NCI-H524 treated with DMSO at 0.1 percent for 48 hours (cell line): ENCODE measurements around the gene NR6A1.

ENCODE experiments used
- DNase-seq: peaks from one replicate; lab custom pipeline; 2025; lab: John Stamatoyannopoulos, UW

NR6A1 gene

GRCh38 chr9:124574534-124575375 lies 196.4 kb downstream of the NR6A1 start:
- no peak for DNase-seq

GRCh38 chr9:124570942-124571666 lies 200.0 kb downstream of the NR6A1 start:
- no peak for DNase-seq

- no peak for DNase-seq
These were observed 201.2 kb downstream of the NR6A1 start for GRCh38 chr9:124569942-124570341.

- DNase-seq: no peak
These were observed 203.7 kb downstream of the NR6A1 start for GRCh38 chr9:124567362-124567761.

GRCh38 chr9:124562328-124562727 lies 208.8 kb downstream of the NR6A1 start:
- no peak for DNase-seq

GRCh38 chr9:124559871-124560270 lies 211.2 kb downstream of the NR6A1 start:
- no peak for DNase-seq

GRCh38 chr9:124558777-124559470 lies 212.2 kb downstream of the NR6A1 start:
- no peak for DNase-seq

- DNase-seq: no peak
These were observed 213.2 kb downstream of the NR6A1 start for GRCh38 chr9:124557895-124558294.

- no peak for DNase-seq
These were observed 216.1 kb downstream of the NR6A1 start for GRCh38 chr9:124555043-124555442.

- no peak for DNase-seq
These were observed 217.4 kb downstream of the NR6A1 start for GRCh38 chr9:124553738-124554137.

- no peak for DNase-seq
These were observed 218.9 kb downstream of the NR6A1 start for GRCh38 chr9:124552273-124552605.

- no peak for DNase-seq
These were observed 219.4 kb downstream of the NR6A1 start for GRCh38 chr9:124551472-124552272.

- no peak for DNase-seq
These were observed 221.0 kb downstream of the NR6A1 start for GRCh38 chr9:124550072-124550471.

GRCh38 chr9:124549016-124549415 lies 222.1 kb downstream of the NR6A1 start:
- no peak for DNase-seq

- no peak for DNase-seq
These were observed 226.6 kb downstream of the NR6A1 start for GRCh38 chr9:124544535-124544934.

GRCh38 chr9:124541824-124542223 lies 229.3 kb downstream of the NR6A1 start:
- no peak for DNase-seq

- DNase-seq: no peak
These were observed 233.2 kb downstream of the NR6A1 start for GRCh38 chr9:124537926-124538325.

- DNase-seq: no peak
These were observed 235.3 kb downstream of the NR6A1 start for GRCh38 chr9:124535846-124536245.

GRCh38 chr9:124532897-124533296 lies 238.2 kb downstream of the NR6A1 start:
- DNase-seq: no peak

GRCh38 chr9:124531115-124531514 lies 240.0 kb downstream of the NR6A1 start:
- no peak for DNase-seq

- no peak for DNase-seq
These were observed 240.9 kb downstream of the NR6A1 start for GRCh38 chr9:124530246-124530645.

- DNase-seq: no peak
These were observed 243.3 kb downstream of the NR6A1 start for GRCh38 chr9:124527781-124528180.
